Cardiac fibroblast (primary cell): ENCODE results near the gene RHEB.
"Not testable (repeated sequence)": the region's sequence is repeated elsewhere in the genome, so short reads cannot be mapped to it uniquely, and the experiment has no call there.

Experiments
- DNase-seq, 2 donors: peaks; one replicate each; pipeline versions ENCODE4 v3.0.0 to v3.0.0-alpha.2; 2010; ENCODE audit warnings: low read depth in 2 of 2
- H3K4me3 ChIP-seq, 2 donors: replicated peaks in 1 of 2; 1 replicate in 1 of 2; 2 replicates in 1 of 2; pipeline ENCODE4 v1.5.1; 2011; ENCODE audit warnings: low read depth in 2 of 2, low read length in 2 of 2, mild to moderate bottlenecking in 2 of 2, moderate library complexity in 1 of 2
- TF ChIP-seq, protein P1 (sequence below): IDR thresholded peaks from one replicate; pipeline ENCODE4 v1.5.1; 2011; ENCODE audit warnings: low read depth, mild to moderate bottlenecking, low read length, inconsistent platforms

The RHEB gene

DNA sequence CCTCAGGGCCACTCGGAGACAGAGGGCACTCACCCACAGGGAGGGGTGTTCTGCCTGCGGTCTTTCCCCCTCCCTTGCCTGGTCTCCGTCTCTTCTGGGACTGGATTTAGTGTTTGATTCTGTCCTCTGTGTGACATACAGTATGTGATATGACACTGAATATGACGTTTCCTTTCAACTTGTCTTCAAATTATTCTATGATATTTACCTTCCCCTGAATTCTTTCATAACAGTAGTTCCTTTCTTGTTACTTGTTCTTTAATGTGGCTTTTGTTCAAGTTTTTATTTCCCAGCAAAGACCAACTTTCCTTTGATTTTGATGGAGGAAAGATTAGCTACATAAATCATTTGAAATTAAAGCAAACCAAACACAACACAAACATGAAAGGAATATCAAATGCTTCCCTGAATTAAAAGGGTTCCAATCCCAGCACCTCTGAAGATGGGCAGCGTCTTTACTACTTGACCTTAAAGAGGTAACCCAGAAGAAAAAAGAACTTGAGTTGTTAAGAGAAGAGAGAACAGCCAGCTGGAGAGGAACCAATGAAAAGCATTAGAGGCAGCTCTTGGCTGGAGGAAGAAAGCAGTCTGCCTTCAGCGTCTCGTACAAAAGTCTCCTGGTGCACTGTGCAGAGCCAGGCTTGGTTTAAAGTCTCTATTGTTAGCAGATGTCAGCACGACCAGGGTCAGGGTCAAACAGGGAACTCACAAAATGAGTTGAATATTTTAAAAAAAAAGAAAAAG is 18.3 kb upstream of the RHEB start:
- TF ChIP-seq, protein P1, sequence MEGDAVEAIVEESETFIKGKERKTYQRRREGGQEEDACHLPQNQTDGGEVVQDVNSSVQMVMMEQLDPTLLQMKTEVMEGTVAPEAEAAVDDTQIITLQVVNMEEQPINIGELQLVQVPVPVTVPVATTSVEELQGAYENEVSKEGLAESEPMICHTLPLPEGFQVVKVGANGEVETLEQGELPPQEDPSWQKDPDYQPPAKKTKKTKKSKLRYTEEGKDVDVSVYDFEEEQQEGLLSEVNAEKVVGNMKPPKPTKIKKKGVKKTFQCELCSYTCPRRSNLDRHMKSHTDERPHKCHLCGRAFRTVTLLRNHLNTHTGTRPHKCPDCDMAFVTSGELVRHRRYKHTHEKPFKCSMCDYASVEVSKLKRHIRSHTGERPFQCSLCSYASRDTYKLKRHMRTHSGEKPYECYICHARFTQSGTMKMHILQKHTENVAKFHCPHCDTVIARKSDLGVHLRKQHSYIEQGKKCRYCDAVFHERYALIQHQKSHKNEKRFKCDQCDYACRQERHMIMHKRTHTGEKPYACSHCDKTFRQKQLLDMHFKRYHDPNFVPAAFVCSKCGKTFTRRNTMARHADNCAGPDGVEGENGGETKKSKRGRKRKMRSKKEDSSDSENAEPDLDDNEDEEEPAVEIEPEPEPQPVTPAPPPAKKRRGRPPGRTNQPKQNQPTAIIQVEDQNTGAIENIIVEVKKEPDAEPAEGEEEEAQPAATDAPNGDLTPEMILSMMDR = no peak
- H3K4me3 ChIP-seq = no peak overlapping the region
- DNase-seq = peak in 1 of 2 donors; percentile 60

DNA sequence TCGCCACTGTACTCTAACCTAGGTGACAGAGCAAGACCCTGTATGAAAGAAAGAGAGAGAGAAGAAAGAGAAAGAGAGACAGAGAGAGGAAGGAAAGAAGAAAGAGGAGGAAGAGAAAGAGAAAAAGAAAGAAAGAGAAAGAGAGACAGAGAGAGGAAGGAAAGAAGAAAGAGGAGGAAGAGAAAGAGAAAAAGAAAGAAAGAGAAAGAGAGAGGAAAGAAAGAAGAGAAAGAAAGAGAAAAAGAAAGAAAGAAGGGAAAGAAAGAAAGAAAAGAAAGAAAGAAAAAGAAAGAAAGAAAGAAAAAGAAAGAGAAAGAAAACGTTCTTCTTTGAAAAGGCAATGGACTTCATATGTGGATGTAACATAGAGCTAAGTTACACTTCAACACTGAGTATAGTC is 16.5 kb upstream of the RHEB start:
- not testable (repeated sequence) for DNase-seq, H3K4me3 ChIP-seq

DNA sequence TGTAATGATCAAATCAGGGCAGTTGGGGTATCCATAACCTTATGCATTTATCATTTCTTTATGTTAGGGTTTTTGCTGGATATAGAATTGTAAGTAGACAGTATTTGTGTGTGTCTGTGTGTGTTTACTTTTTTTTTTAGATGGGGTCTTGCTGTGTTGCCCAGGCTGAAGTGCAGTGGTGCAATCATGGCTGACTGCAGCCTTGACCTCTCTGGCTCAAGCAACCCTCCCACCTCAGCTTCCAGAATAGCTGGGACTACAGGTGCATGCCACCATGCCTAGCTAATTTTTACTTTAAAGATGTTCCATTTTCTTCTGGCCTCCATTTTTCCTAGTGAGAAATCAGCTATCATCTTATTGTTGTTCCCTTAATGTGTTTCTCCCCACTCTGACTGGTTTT is 10.1 kb upstream of the RHEB start:
- TF ChIP-seq, protein P1 = no peak
- no peak for DNase-seq

DNA sequence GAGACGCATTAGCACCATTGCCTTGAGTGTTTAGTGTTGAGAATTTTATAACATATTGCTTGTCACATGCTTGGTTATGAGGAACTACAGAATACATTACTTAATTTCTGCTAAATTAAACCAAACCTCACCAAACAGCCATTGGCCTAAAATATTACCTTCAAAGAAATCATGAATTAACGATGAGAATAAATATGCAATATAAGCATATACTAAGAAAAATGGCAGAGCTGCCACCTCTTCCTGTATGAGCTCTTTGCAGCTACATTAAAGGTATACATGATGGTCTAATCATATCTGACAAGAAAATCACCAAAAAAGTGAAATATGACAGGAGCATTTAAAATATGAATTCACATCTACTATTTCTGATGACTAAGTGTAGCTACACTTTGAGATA is 5.2 kb upstream of the RHEB start:
- TF ChIP-seq, protein P1 = no peak
- H3K4me3 ChIP-seq = no peak overlapping the region
- no peak for DNase-seq

More for the DNA sequence above, 10.1 kb upstream of the RHEB start:
- H3K4me3 ChIP-seq = no peak overlapping the region

DNA sequence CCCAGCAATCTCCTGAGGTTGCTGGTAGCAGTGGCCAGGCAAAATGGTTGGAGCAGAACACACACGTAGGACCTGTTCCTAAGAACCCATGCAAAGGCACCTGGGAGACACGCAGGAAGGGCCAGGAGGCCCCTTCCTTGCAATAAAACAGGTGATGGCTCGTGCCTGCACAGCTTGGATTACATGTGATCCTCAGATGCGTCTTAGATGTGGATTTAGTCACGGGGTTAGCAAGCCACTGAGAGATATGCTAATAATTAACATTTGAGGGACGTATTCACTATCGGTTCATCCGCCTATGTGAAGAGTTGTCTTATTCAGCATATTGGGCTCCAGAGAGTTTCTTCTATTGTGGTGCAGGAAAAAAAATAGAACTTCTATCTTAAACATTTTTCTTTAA is 4.6 kb upstream of the RHEB start:
- TF ChIP-seq, protein P1 = no peak
- no peak overlapping the region for H3K4me3 ChIP-seq
- DNase-seq = no peak

DNA sequence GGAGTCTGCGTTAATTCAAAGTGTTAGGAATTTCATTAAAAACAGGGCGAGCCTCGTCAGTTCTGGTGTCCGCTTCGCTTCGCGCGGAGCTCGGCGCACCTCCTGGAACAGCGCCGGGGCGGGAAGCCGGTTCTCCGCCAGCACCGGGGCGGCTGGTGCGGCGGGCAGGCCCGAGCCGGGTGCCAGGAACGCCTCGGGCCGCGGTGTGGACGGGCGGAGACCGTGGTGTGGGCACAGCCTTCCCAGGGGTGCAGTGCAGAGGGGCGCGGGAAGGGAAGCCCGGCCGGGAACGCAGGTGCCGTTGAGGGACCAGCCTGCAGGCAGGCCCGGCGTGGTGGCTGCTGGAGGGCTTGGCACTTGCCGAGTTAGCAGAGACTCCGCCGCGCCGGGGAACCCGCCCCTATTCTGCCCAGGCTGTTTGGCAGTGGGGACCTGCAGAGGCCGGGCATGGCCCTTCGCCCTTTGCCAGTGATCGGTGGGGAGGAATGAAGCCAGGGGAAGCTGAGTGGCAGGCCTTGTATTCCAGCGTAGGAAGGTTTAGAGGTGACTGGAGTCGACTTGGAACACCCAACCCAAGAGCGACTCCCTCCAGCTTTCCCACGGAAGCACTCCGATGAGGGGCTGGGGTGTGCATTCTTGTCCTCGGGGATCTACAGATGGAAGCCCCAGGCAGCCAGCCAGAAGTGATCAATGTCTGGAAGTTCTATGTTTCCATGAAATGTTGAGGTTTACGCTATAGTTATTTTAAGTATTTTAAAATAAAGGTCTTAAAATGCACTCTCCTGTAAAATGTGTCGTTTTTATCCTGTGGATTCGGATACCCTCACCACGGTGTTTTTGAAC is 945 bp upstream of the RHEB start:
- TF ChIP-seq, protein P1 = no peak
- H3K4me3 ChIP-seq = peak overlapping the region; percentile 45 to 51
- peak in 1 of 2 donors; percentile 10 for DNase-seq

DNA sequence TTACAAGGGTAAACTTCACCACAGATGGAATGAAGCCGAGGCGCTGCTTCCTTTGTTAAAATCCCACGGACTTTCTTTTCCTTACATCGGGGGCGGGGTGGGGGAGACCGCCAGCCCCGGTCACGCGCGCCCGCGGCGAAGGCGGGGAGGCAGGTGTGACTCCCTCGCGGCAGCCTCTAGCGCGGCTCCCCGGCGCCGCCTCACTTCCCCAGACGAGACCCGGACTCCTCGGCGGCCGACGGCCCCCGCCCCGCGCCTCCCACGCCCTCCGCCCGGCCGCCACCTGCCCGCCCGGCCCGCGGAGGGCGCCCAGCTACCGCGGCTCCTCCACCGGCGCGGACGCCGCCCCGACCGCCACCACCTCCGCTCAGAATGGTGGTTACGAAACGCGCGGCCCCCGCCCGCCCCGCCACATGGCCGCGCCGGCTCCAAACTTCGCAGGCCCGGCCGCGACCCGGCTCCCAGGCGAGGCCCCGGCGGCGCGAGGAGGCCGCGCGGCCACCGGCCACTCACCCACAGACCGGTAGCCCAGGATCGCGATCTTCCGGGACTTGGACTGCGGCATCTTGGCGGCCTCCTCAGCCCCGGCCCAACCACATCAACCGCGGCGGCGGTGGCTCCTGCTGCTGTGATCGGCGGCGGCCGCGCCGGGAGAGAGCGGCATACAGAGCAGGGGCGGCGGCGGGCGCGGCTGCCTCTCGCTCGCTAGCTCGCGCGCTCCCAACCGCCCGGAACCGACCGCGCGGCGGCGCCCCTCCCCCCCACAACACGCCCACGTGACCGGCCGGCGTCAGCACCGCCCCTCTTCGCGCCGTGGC is 539 bp downstream of the RHEB start:
- peak overlapping the region; percentile 75 to 76 for H3K4me3 ChIP-seq
- peak; percentile 20 to 46 for DNase-seq
